Lower lobe of right lung (tissue), 2 donors: ENCODE data around the gene NKG7. TPM values are rescaled to one million over a fixed set of nuclear protein-coding genes. Genes with fewer than 3 reads are reported as not detected.
"Not testable (repeated sequence)": the region's sequence is repeated elsewhere in the genome, so short reads cannot be mapped to it uniquely, and the experiment has no call there.

Experiments used
- ATAC-seq, 2 donors: fragments of 200-7000 bp; cut with Tn5 transposase; one replicate each; pipeline ENCODE4 v1.9.1; 2020 to 2022; ENCODE audit warnings: mild to moderate bottlenecking in 2 of 2, moderate library complexity in 2 of 2
- DNase-seq: peaks from one replicate; pipeline ENCODE4 v3.0.0-alpha.2; 2020
- H3K27ac ChIP-seq: fragments of 200-600 bp; one replicate; pipeline ENCODE4 v1.8.0; 2022
- H3K27me3 ChIP-seq: fragments of 200-600 bp; one replicate; pipeline ENCODE4 v1.8.0; 2022; ENCODE audit warnings: low read depth
- H3K36me3 ChIP-seq: fragments of 200-600 bp; one replicate; pipeline ENCODE4 v1.8.0; 2022; ENCODE audit warnings: mild to moderate bottlenecking
- H3K4me1 ChIP-seq: fragments of 200-600 bp; one replicate; pipeline ENCODE4 v1.8.0; 2022
- H3K4me3 ChIP-seq: fragments of 200-600 bp; one replicate; pipeline ENCODE4 v1.8.0; 2022; ENCODE audit warnings: mild to moderate bottlenecking
- H3K9me3 ChIP-seq: fragments of 200-600 bp; one replicate; pipeline ENCODE4 v1.8.0; 2022
- intact Hi-C: fragments of 100-400 bp; cut with DNase I; formaldehyde crosslinking; loops from one replicate; pipeline ENCODE4 v1.11.0; 2022
- total RNA-seq: library from RNA; stranded (reverse); fragmentation: NEBNext Ultra II Directional; extraction: Animal tissue kit (Norgen Biotek cat#: 25700); gene quantifications from one replicate; pipeline ENCODE4 v1.2.1, GENCODE V29; 2021
- TF ChIP-seq, protein P1 (sequence below): fragments of 200-600 bp; IDR thresholded peaks from one replicate; pipeline ENCODE4 v1.8.0; 2022; ENCODE audit warnings: antibody characterized with exemption, mild to moderate bottlenecking
- donor health status: DM: no; HTN: yes; CAD: no; lungs with severe emphysema.

Gene NKG7
- total RNA-seq, 1 donor from 2014 or later: 31.7 TPM

DNA sequence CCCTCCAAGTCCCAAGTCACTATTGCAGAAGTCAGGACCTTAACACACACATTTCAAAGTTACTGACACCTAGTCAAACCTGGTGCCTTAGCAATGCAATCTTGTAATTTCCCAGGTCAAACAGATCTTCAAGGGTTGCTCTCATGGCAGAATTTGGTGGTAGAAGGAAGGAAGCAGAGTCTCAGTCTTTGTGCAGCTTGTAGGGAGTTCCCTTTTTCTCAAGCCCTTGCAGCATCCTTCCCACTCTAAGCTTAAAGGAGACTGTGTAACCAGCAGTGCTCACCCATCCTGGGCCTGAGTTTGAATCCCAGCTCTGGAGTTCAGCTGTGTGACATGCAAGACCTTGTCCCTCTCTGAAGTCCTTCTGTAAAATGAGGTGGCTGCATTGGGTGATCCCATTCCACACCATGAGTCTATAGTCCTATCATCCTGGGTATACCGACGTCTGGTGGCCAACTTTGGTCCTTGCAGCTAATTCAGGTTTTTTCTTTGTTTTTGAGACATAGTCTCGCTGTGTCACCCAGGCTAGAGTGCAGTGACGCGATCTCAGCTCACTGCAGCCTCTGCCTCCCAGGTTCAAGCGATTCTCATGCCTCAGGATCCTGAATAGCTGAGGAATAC lies 35.2 kb upstream of the NKG7 start:
- ATAC-seq: peak; percentile 46 to 82
- H3K27ac ChIP-seq: no peak overlapping the region
- H3K27me3 ChIP-seq: no peaks in the 10 kb centered on the region
- DNase-seq: no peak
- no peaks in the 10 kb centered on the region for H3K4me1 ChIP-seq
- H3K36me3 ChIP-seq: no peaks in the 10 kb centered on the region
- intact Hi-C loops: no loop called here
- TF ChIP-seq, protein P1, sequence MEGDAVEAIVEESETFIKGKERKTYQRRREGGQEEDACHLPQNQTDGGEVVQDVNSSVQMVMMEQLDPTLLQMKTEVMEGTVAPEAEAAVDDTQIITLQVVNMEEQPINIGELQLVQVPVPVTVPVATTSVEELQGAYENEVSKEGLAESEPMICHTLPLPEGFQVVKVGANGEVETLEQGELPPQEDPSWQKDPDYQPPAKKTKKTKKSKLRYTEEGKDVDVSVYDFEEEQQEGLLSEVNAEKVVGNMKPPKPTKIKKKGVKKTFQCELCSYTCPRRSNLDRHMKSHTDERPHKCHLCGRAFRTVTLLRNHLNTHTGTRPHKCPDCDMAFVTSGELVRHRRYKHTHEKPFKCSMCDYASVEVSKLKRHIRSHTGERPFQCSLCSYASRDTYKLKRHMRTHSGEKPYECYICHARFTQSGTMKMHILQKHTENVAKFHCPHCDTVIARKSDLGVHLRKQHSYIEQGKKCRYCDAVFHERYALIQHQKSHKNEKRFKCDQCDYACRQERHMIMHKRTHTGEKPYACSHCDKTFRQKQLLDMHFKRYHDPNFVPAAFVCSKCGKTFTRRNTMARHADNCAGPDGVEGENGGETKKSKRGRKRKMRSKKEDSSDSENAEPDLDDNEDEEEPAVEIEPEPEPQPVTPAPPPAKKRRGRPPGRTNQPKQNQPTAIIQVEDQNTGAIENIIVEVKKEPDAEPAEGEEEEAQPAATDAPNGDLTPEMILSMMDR: peak; percentile 36
- H3K9me3 ChIP-seq: peaks cover 7% of the 10 kb centered on the region
- H3K4me3 ChIP-seq: no peak overlapping the region

DNA sequence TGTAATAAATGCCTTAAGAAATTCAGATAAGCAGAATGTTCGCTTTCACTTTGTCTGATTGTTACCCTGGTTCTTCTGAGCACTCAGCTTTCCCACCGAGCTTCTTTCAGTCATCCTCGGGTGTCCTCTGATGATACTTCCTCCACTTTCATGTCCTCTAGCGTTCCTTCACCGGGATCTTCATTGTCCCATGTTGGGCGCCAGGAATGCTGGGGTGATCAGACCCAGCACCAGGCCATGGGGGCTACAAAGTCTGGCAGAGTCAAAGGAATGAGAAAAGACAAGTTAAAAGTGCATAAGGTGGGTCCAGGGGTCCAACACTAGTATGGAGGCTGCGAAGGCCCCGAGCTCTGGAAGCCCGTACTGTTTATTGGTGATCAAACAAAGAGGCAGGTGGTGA lies 29.7 kb upstream of the NKG7 start:
- no peak for DNase-seq
- TF ChIP-seq, protein P1: no peak
- Histone ChIP-seq H3K9me3 (peaks cover 20% of the 10 kb centered on the region), H3K27ac (no peak overlapping the region), H3K4me1 (no peaks in the 10 kb centered on the region), H3K4me3 (no peak overlapping the region), H3K36me3 (no peaks in the 10 kb centered on the region), H3K27me3 (no peaks in the 10 kb centered on the region)
- no peak for ATAC-seq
- intact Hi-C loops: no loop called here

DNA sequence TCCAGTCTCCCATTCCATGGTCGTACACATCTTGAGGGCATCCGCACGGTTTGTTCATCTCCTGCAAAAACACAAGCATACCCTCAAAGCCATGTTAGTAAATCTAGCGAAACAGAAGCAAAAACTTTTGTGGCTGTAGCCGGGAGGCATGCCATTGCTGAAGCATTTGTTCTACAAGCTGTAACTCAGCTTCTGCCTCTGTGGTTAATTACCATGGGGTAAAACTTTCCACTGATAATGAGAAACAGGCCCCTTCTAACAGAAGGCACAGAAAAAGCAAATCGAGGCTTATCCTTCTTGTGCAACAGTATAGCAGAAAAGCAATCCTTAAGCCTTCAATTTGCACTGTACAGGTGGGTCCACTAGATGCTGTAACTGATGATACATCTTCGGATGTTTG lies 27.5 kb upstream of the NKG7 start:
- DNase-seq, ATAC-seq, H3K4me1 ChIP-seq, H3K27me3 ChIP-seq, H3K27ac ChIP-seq, H3K4me3 ChIP-seq, H3K36me3 ChIP-seq, intact Hi-C loops: not testable (repeated sequence)
- H3K9me3 ChIP-seq: peaks cover 20% of the 10 kb centered on the region

DNA sequence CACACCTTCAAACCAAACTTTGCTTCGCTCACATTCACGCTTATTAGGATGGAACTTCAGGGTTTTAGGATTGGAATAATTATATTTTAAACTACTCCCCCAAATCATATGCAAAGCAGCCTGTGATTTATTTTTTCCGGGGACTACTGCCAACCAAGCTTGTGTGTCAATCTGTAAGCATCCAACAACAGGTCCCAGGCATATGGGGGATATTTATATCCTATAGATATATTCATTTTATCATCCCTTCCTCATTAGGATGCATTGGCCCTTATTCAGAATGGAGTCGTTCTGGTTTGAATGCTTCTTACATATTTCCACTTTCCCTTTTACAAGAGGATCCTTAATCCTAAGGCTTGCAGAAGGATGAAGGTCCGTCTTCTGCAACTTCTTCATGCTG lies 26.8 kb upstream of the NKG7 start:
- DNase-seq: no peak
- intact Hi-C loops: no loop called here
- TF ChIP-seq, protein P1: no peak
- no peak overlapping the region for H3K27ac ChIP-seq
- H3K27me3 ChIP-seq: no peaks in the 10 kb centered on the region
- H3K4me3 ChIP-seq: no peak overlapping the region
- H3K4me1 ChIP-seq: peaks cover 11% of the 10 kb centered on the region
- peaks cover 20% of the 10 kb centered on the region for H3K9me3 ChIP-seq
- no peaks in the 10 kb centered on the region for H3K36me3 ChIP-seq
- ATAC-seq: no peak

DNA sequence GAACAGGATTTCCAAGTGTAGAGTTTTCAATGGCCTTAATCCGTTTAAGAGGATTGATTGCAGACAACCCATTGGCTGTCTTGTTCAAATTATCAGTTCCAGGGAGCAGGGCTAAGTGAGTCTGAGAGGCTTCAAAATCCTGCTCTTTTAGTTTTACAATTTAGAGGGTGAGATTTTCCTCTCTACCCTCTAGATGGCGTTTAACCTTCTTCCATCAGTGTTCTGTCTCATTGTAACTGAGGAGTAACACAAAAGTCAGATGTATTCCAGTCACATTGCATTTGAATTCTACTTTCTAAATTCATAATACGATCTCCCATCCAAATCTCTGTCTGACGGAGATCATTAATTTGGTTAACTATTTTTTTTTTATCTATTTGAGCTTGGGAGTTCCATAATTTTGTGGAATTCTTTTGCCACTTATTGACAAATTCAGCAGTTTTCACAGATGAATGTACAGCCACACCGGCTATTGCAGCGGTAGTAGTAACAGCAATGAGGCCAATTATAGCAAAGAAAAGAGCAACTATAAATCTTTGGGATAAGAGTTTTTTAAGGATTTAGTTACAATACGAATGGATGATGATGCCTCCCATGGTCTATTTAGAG lies 25.7 kb upstream of the NKG7 start:
- Histone ChIP-seq H3K9me3 (peaks cover 19% of the 10 kb centered on the region), H3K27ac (no peak overlapping the region), H3K4me3 (no peak overlapping the region), H3K4me1 (peaks cover 11% of the 10 kb centered on the region), H3K36me3 (no peaks in the 10 kb centered on the region), H3K27me3 (no peaks in the 10 kb centered on the region)
- intact Hi-C loops: no loop called here
- ATAC-seq: no peak
- DNase-seq: no peak
- TF ChIP-seq, protein P1: peak; percentile 53

DNA sequence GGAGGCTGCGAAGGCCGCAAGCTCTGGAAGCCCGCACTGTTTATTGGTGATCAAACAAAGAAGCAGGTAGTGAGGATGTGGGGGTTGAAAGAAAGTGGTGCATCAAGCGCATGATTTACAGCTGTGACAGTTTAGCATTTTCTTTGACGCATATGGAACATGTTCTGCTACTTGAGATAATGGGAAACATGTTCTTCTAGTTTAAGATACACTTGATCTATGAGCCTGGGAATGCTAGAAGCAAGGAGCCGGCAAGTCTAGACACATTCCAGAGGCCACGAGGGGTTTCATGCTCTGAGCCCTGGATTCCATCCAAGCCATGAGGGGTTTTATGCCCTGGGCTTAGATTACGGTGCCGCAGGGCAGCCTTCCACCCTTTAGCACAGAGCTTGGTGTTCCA lies 25.0 kb upstream of the NKG7 start:
- H3K27ac ChIP-seq, intact Hi-C loops, H3K4me3 ChIP-seq, ATAC-seq, H3K36me3 ChIP-seq, DNase-seq, H3K27me3 ChIP-seq: not testable (repeated sequence)
- Histone ChIP-seq H3K9me3 (peaks cover 12% of the 10 kb centered on the region), H3K4me1 (peaks cover 11% of the 10 kb centered on the region)
